Activated T-helper 17 cell treated with anti-CD3 and anti-CD28 coated beads, Interleukin-2, amount 50 U/mL, for 72 hours (primary cell): Measurements from ENCODE around the gene PJA1. TPM values are rescaled to one million over a fixed set of nuclear protein-coding genes. Genes with fewer than 3 reads are reported as not detected.

Experiments
- ATAC-seq: fragments of 150-1000 bp; cut with Tn5 transposase; replicated peaks from 2 replicates; pipeline ENCODE4 v1.10.0; 2021; ENCODE audit warnings: mild to moderate bottlenecking, moderate library complexity
- H3K27ac Mint-ChIP-seq: one replicate; pipeline ENCODE4 v1.8.0; 2022; ENCODE audit warnings: mixed read lengths
- H3K27me3 Mint-ChIP-seq: one replicate; pipeline ENCODE4 v1.8.0; 2022; ENCODE audit warnings: mixed read lengths
- H3K36me3 Mint-ChIP-seq: one replicate; pipeline ENCODE4 v1.8.0; 2022; ENCODE audit warnings: low read depth, mild to moderate bottlenecking, mixed read lengths
- H3K4me1 Mint-ChIP-seq: one replicate; pipeline ENCODE4 v1.8.0; 2022; ENCODE audit warnings: mixed read lengths
- H3K4me3 Mint-ChIP-seq: one replicate; pipeline ENCODE4 v1.8.0; 2022; ENCODE audit warnings: mild to moderate bottlenecking, mixed read lengths
- H3K9me3 Mint-ChIP-seq: one replicate; pipeline ENCODE4 v1.8.0; 2022; ENCODE audit warnings: mixed read lengths
- total RNA-seq, 2 donors: library from RNA; stranded (reverse); gene quantifications; one replicate each; pipeline ENCODE4 v1.2.3, GENCODE V29; 2022

The PJA1 gene
- total RNA-seq, 2 donors from 2014 or later, result 13.6 to 21.3 TPM

GRCh38 chrX:69155786-69156520, 9.3 kb downstream of the PJA1 start:
- peaks cover 6% of the 10 kb centered on the region for H3K36me3 Mint-ChIP-seq
- H3K27ac Mint-ChIP-seq, result no peak overlapping the region
- H3K4me1 Mint-ChIP-seq, result no peaks in the 10 kb centered on the region
- H3K27me3 Mint-ChIP-seq, result no peaks in the 10 kb centered on the region
- H3K9me3 Mint-ChIP-seq, result no peaks in the 10 kb centered on the region
- no peak for ATAC-seq
- no peak overlapping the region for H3K4me3 Mint-ChIP-seq

GRCh38 chrX:69154051-69154450, 11.2 kb downstream of the PJA1 start:
- Mint-ChIP-seq H3K4me1 (no peaks in the 10 kb centered on the region), H3K27me3 (no peaks in the 10 kb centered on the region), H3K4me3 (no peak overlapping the region), H3K36me3 (no peaks in the 10 kb centered on the region), H3K9me3 (no peaks in the 10 kb centered on the region), H3K27ac (no peak overlapping the region)
- no peak for ATAC-seq

GRCh38 chrX:69153060-69153730, 12.1 kb downstream of the PJA1 start:
- no peaks in the 10 kb centered on the region for H3K9me3 Mint-ChIP-seq
- no peak overlapping the region for H3K4me3 Mint-ChIP-seq
- no peaks in the 10 kb centered on the region for H3K36me3 Mint-ChIP-seq
- H3K27ac Mint-ChIP-seq, result no peak overlapping the region
- no peak for ATAC-seq
- no peaks in the 10 kb centered on the region for H3K4me1 Mint-ChIP-seq
- no peaks in the 10 kb centered on the region for H3K27me3 Mint-ChIP-seq

- Mint-ChIP-seq H3K27me3 (no peaks in the 10 kb centered on the region), H3K4me3 (no peak overlapping the region), H3K9me3 (no peaks in the 10 kb centered on the region), H3K27ac (no peak overlapping the region), H3K36me3 (no peaks in the 10 kb centered on the region), H3K4me1 (no peaks in the 10 kb centered on the region)
- no peak for ATAC-seq
These were observed 12.8 kb downstream of the PJA1 start for GRCh38 chrX:69152417-69152841.

- no peak overlapping the region for H3K4me3 Mint-ChIP-seq
- H3K27me3 Mint-ChIP-seq, result no peaks in the 10 kb centered on the region
- H3K9me3 Mint-ChIP-seq, result no peaks in the 10 kb centered on the region
- no peaks in the 10 kb centered on the region for H3K36me3 Mint-ChIP-seq
- no peaks in the 10 kb centered on the region for H3K4me1 Mint-ChIP-seq
- no peak for ATAC-seq
- H3K27ac Mint-ChIP-seq, result no peak overlapping the region
These were observed 13.4 kb downstream of the PJA1 start for GRCh38 chrX:69151866-69152284.

GRCh38 chrX:69150281-69150960, 14.8 kb downstream of the PJA1 start:
- no peaks in the 10 kb centered on the region for H3K27me3 Mint-ChIP-seq
- H3K4me1 Mint-ChIP-seq, result no peaks in the 10 kb centered on the region
- H3K27ac Mint-ChIP-seq, result no peak overlapping the region
- no peaks in the 10 kb centered on the region for H3K9me3 Mint-ChIP-seq
- no peak for ATAC-seq
- H3K4me3 Mint-ChIP-seq, result no peak overlapping the region
- H3K36me3 Mint-ChIP-seq, result no peaks in the 10 kb centered on the region

- no peaks in the 10 kb centered on the region for H3K4me1 Mint-ChIP-seq
- no peak overlapping the region for H3K27ac Mint-ChIP-seq
- no peaks in the 10 kb centered on the region for H3K36me3 Mint-ChIP-seq
- H3K27me3 Mint-ChIP-seq, result no peaks in the 10 kb centered on the region
- no peaks in the 10 kb centered on the region for H3K9me3 Mint-ChIP-seq
- no peak for ATAC-seq
- H3K4me3 Mint-ChIP-seq, result no peak overlapping the region
These were observed 15.6 kb downstream of the PJA1 start for GRCh38 chrX:69149466-69150280.

- H3K4me1 Mint-ChIP-seq, result no peaks in the 10 kb centered on the region
- H3K27ac Mint-ChIP-seq, result no peak overlapping the region
- H3K27me3 Mint-ChIP-seq, result no peaks in the 10 kb centered on the region
- H3K36me3 Mint-ChIP-seq, result no peaks in the 10 kb centered on the region
- no peak overlapping the region for H3K4me3 Mint-ChIP-seq
- H3K9me3 Mint-ChIP-seq, result no peaks in the 10 kb centered on the region
- ATAC-seq, result no peak
These were observed 16.3 kb downstream of the PJA1 start for GRCh38 chrX:69148946-69149345.

GRCh38 chrX:69146739-69147138, 18.5 kb downstream of the PJA1 start:
- no peaks in the 10 kb centered on the region for H3K36me3 Mint-ChIP-seq
- no peaks in the 10 kb centered on the region for H3K27me3 Mint-ChIP-seq
- no peaks in the 10 kb centered on the region for H3K9me3 Mint-ChIP-seq
- no peak overlapping the region for H3K27ac Mint-ChIP-seq
- H3K4me3 Mint-ChIP-seq, result no peak overlapping the region
- no peaks in the 10 kb centered on the region for H3K4me1 Mint-ChIP-seq
- ATAC-seq, result no peak

- H3K9me3 Mint-ChIP-seq, result no peaks in the 10 kb centered on the region
- H3K4me3 Mint-ChIP-seq, result no peak overlapping the region
- no peak overlapping the region for H3K27ac Mint-ChIP-seq
- ATAC-seq, result no peak
- no peaks in the 10 kb centered on the region for H3K27me3 Mint-ChIP-seq
- H3K36me3 Mint-ChIP-seq, result no peaks in the 10 kb centered on the region
- H3K4me1 Mint-ChIP-seq, result no peaks in the 10 kb centered on the region
These were observed 19.5 kb downstream of the PJA1 start for GRCh38 chrX:69145714-69146113.

GRCh38 chrX:69144838-69145680, 20.2 kb downstream of the PJA1 start:
- ATAC-seq, result no peak
- H3K27me3 Mint-ChIP-seq, result no peaks in the 10 kb centered on the region
- no peak overlapping the region for H3K27ac Mint-ChIP-seq
- H3K4me3 Mint-ChIP-seq, result no peak overlapping the region
- no peaks in the 10 kb centered on the region for H3K4me1 Mint-ChIP-seq
- H3K36me3 Mint-ChIP-seq, result no peaks in the 10 kb centered on the region
- H3K9me3 Mint-ChIP-seq, result no peaks in the 10 kb centered on the region

- Mint-ChIP-seq H3K9me3 (no peaks in the 10 kb centered on the region), H3K27me3 (no peaks in the 10 kb centered on the region), H3K4me3 (no peak overlapping the region), H3K4me1 (no peaks in the 10 kb centered on the region), H3K36me3 (no peaks in the 10 kb centered on the region), H3K27ac (no peak overlapping the region)
- ATAC-seq, result no peak
These were observed 21.7 kb downstream of the PJA1 start for GRCh38 chrX:69143530-69143929.

GRCh38 chrX:69142788-69143469, 22.3 kb downstream of the PJA1 start:
- no peaks in the 10 kb centered on the region for H3K36me3 Mint-ChIP-seq
- H3K4me1 Mint-ChIP-seq, result no peaks in the 10 kb centered on the region
- no peaks in the 10 kb centered on the region for H3K9me3 Mint-ChIP-seq
- no peaks in the 10 kb centered on the region for H3K27me3 Mint-ChIP-seq
- H3K4me3 Mint-ChIP-seq, result no peak overlapping the region
- no peak for ATAC-seq
- H3K27ac Mint-ChIP-seq, result no peak overlapping the region
